Measurements from ENCODE around the gene RNF227.

The RNF227 gene

GRCh38 chr17:7889166-7889955 lies 26.7 kb downstream of the RNF227 start:
- peak; percentile 32; the same call in 1 of the 2 replicates for TF ChIP-seq CTCF (IDR thresholded peaks at IDR 0.05; ENCODE audit: control insufficient read depth, extremely low read depth, insufficient read depth)
- peak overlapping the region; percentile 50 for H3K4me3 ChIP-seq (ENCODE audit: low read depth, low read length)
- peak; percentile 99 for DNase-seq (ENCODE audit: low read depth)

GRCh38 chr17:7888184-7888920 lies 27.7 kb downstream of the RNF227 start, which contains the start of gene CHD3:
CHD3 (plus strand) TSS chr17:7888789; CDS start chr17:7889001, 212 bp downstream.
- DNase-seq (ENCODE audit: low read depth), result peak; percentile 88
- peak within 1 kb of the TSS; percentile 50 for H3K4me3 ChIP-seq (ENCODE audit: low read depth, low read length)
- TF ChIP-seq CTCF (IDR thresholded peaks at IDR 0.05; ENCODE audit: control insufficient read depth, extremely low read depth, insufficient read depth), result no peak

GRCh38 chr17:7887482-7888183 lies 28.5 kb downstream of the RNF227 start:
- peak overlapping the region; percentile 50 for H3K4me3 ChIP-seq (ENCODE audit: low read depth, low read length)
- DNase-seq (ENCODE audit: low read depth), result peak; percentile 99
- TF ChIP-seq CTCF (IDR thresholded peaks at IDR 0.05; ENCODE audit: control insufficient read depth, extremely low read depth, insufficient read depth), result no peak

- peak; percentile 25; the same call in 1 of the 2 replicates for TF ChIP-seq CTCF (IDR thresholded peaks at IDR 0.05; ENCODE audit: control insufficient read depth, extremely low read depth, insufficient read depth)
- no peak for DNase-seq (ENCODE audit: low read depth)
- H3K4me3 ChIP-seq (ENCODE audit: low read depth, low read length), result peak overlapping the region; percentile 77
Observed at GRCh38 chr17:7887038-7887481, 29.0 kb downstream of the RNF227 start.

- peak overlapping the region; percentile 77 for H3K4me3 ChIP-seq (ENCODE audit: low read depth, low read length)
- peak; percentile 5; the same call in 1 of the 2 replicates for TF ChIP-seq CTCF (IDR thresholded peaks at IDR 0.05; ENCODE audit: control insufficient read depth, extremely low read depth, insufficient read depth)
- DNase-seq (ENCODE audit: low read depth), result no peak
Observed at GRCh38 chr17:7886227-7887037, 29.7 kb downstream of the RNF227 start.

All from LNCaP clone FGC (cell line).